Astrocyte of the spinal cord (primary cell): ENCODE data around the gene KCNS1.

ENCODE experiments used
- DNase-seq: peaks from one replicate; pipeline ENCODE4 v3.0.0; 2011; ENCODE audit warnings: low read depth, low spot score
- H3K4me3 ChIP-seq: 2 replicates; pipeline ENCODE4 v1.5.1; 2011; ENCODE audit warnings: low read depth, mild to moderate bottlenecking, low read length, moderate library complexity
- in situ Hi-C: cut with HindIII; loops from 2 replicates; pipeline ENCODE4 v1.10.0; 2017; ENCODE audit warnings: low sequenced_read_pairs
- TF ChIP-seq, protein P1 (sequence below): IDR thresholded peaks from 2 replicates; pipeline ENCODE4 v1.5.1; 2012; ENCODE audit warnings: low read depth, mild to moderate bottlenecking, low read length, inconsistent platforms

Gene KCNS1

DNA sequence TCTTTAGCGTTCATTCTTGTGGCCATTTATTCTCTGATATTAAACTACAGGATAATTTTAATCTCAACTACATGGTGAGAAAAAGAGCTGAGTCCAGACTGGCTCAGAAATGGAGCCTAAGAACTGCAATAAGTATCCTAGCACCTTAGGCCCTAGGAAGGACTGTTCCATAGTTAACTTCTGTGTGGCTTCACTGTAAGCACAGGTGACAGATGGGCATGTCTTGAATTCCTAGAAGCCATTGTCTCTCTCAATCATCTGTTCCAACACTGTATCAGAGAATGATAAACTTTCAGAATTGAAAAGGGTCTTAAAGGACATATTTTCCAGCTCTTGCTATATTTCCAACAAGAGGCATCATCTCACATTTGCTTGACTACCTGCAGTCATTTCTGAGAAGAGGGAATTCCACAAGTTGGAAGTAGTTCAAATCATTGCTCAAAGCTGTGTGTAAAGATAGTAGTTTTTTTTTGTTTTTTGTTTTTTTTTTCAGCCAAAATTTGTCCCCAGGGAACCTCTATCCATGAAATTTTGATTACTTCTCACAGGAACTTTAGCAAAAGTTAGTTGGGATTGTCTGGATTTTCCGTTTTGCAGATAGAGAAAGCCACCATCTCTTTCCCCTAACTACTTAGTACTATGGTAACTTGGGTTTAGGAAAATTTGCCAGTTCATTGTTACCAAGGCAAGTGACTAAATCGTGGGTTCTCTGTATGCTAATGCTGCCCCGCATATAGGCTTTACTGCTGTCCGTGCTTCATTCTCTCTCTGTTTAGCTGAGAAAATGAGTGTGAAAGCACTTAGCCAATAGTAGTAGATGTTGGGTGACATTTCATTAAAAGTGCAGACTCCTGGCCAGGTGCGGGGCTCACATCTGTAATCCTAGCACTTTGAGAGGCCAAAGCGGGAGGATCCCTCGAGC lies 47.2 kb downstream of the KCNS1 start:
- DNase-seq, result peak; percentile 29
- H3K4me3 ChIP-seq, result no peak overlapping the region
- in situ Hi-C loops, result no loop called here
- TF ChIP-seq, protein P1, sequence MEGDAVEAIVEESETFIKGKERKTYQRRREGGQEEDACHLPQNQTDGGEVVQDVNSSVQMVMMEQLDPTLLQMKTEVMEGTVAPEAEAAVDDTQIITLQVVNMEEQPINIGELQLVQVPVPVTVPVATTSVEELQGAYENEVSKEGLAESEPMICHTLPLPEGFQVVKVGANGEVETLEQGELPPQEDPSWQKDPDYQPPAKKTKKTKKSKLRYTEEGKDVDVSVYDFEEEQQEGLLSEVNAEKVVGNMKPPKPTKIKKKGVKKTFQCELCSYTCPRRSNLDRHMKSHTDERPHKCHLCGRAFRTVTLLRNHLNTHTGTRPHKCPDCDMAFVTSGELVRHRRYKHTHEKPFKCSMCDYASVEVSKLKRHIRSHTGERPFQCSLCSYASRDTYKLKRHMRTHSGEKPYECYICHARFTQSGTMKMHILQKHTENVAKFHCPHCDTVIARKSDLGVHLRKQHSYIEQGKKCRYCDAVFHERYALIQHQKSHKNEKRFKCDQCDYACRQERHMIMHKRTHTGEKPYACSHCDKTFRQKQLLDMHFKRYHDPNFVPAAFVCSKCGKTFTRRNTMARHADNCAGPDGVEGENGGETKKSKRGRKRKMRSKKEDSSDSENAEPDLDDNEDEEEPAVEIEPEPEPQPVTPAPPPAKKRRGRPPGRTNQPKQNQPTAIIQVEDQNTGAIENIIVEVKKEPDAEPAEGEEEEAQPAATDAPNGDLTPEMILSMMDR, result no peak

- no peak overlapping the region for H3K4me3 ChIP-seq
- in situ Hi-C loops, result no loop called here
- TF ChIP-seq, protein P1, result no peak
- DNase-seq, result peak; percentile 91
These were observed 48.1 kb downstream of the KCNS1 start for GRCh38 chr20:45052698-45053429.

DNA sequence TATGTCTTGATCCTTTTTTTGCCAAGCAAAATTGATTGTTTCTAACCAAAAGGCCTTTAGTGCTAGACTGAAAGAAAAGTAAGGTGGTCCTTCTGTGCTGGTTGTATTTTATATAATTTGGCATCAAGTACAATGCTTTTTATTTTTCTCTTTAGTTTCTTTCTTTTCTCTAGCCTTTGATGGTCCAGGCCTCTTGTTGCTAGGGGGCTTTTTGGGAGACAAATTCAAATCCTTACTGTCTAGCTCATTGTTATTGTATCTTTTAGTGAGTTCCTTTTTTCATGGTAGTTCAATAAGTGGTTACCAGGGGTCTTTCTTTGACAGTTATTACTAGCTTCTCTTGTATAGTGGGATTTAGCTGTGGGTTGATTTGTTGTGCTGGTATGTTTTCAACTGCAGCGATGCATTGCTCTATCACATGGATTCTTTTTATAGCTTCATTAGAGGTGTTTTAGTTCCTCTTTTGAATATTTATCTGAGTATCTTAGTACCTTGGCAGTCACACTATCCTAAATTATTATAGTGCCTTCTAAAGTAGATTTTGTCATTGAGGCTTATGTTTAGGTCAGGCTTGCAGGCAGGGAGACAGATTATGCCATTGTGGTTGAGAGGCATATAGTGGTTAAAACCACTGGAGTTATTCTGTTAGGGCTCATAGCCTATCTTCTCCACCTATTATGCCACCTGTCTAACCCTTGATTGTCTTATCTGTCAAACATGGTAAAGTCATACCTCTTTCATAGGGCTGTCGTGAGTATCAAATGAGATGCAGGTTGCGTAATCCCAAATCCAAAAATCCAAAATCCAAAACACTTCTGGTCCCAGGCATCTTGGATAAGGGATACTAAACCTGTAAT lies 49.5 kb downstream of the KCNS1 start:
- H3K4me3 ChIP-seq, result no peak overlapping the region
- no peak for DNase-seq
- TF ChIP-seq, protein P1, result no peak
- in situ Hi-C loops, result no loop called here

DNA sequence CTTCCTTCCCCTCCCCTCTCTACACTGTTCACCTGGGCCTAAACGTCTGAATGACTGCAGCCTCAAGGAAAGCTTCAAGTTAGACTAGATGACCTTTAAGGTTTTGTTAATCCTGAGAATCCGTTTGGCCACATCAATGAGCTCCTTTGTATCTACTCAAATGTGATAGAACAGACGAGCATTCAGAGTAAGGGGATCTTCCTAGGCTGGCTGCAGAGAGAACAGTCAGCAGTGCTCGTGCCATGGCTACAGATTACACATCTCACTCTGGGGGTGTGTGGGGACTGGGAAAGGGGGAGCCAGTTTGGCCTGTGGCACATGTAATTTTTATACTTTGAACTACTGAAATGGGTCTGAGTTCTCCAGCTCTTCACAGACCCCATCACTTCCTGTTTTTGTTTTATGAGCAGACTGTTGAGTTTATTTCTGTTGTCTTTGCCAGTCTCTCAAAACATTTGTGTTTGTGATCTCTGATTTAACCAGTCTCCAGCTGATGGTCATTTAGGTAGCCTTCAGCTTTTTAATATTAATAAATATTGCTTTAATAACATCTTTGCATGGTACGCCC lies 50.9 kb downstream of the KCNS1 start:
- no peak for DNase-seq
- no peak overlapping the region for H3K4me3 ChIP-seq
- TF ChIP-seq, protein P1, result no peak
- in situ Hi-C loops, result no loop called here

DNA sequence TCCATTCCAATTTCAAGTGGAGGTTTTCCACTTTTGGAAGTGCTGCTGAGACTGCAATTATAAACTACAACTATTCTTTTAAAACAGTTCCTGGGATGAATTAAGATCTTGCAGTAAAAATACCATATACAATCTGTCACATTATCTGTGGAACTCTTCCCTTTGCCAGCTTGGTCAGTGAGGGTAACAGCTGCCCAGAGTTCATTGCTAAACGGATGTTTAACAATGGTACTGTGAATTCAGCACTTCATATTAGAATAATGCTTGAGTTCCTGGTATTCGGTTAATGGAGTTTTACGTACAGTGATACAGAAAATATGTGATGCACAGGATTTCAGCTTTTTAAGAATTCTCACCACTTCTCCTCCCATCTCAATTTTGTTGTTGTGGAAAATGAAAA lies 51.5 kb downstream of the KCNS1 start:
- DNase-seq, result no peak
- TF ChIP-seq, protein P1, result no peak
- H3K4me3 ChIP-seq, result no peak overlapping the region
- in situ Hi-C loops, result no loop called here

GRCh38 chr20:45047581-45048119 lies 53.3 kb downstream of the KCNS1 start:
- DNase-seq, result no peak
- TF ChIP-seq, protein P1, result no peak
- in situ Hi-C loops, result no loop called here
- no peak overlapping the region for H3K4me3 ChIP-seq
